ENCODE measurements around the gene GUCD1. TPM values are rescaled to one million over a fixed set of nuclear protein-coding genes. Genes with fewer than 3 reads are reported as not detected.

The GUCD1 gene
- total RNA-seq, 1 donor from 2014 or later = 97.4 TPM

GRCh38 chr22:24498824-24499223, 56.1 kb downstream of the GUCD1 start:
- no peak for DNase-seq (ENCODE audit: low spot score)
- intact Hi-C loops (cut with DNase I) = no loop called here

- intact Hi-C loops (cut with DNase I) = no loop called here
- no peak for DNase-seq (ENCODE audit: low spot score)
Measured at GRCh38 chr22:24497841-24498258, 57.1 kb downstream of the GUCD1 start.

- DNase-seq (ENCODE audit: low spot score) = no peak
- intact Hi-C loops (cut with DNase I) = no loop called here
Measured at GRCh38 chr22:24496661-24497060, 58.3 kb downstream of the GUCD1 start.

GRCh38 chr22:24496234-24496633, 58.7 kb downstream of the GUCD1 start:
- DNase-seq (ENCODE audit: low spot score) = no peak
- intact Hi-C loops (cut with DNase I) = no loop called here

DNA sequence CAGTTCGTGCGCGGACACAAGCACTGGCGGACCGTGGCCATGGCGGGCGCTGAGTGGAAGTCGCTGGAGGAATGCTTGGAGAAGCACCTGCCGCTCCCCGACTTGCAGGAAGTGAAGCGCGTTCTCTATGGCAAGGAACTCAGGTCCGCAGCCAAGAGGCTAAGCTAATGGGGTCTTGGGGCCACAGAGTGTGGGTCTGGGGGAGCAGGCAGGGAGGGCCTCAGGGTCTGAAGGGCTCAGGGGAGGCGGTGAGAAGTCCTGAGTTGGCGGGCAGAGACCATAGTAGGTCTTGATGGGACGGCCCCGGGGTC, 59.6 kb downstream of the GUCD1 start:
- DNase-seq (ENCODE audit: low spot score) = no peak
- intact Hi-C loops (cut with DNase I) = no loop called here

DNA sequence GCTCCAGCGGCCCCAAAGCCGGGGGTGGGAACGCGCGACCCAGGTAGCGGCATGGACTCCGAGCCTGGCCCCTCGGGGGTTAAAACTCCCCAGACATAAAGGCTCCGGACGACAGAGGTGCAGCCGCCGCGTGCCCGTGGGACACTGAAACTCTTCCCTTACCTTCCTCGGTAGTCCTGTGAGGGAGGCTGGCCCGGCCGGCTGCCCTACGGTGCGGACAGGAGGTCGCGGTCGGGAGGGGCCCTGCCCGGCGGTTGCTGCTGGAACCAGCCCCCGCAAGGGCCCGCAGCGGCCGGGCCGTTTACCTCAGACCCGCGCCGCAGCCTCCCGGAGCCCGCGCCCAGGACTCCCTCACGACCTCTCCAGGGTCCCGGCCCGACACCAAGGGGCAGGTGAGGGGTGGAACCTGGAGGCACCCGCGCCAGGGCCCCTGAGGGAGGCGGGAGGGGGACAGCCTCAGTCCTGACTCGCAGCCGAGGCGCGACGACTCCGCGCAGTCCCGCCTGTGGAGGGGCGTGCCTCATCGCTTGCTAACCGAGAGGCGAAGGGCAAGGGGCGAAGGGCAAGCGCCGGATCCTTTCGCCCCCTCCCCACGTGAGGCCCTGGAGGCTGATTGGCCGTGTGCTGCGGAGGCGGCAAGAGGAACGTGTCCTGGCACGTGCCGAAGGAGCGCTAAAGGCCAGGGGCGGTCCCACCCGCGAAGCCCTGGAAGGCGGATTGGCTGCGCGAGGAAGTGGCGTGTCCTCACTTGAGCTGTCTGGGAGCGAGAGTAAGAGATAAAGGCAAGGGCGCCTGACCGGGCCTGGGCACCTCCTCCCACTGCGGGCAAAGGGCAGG, 60.2 kb downstream of the GUCD1 start, which contains the start of gene UPB1:
TSS of gene UPB1 (plus strand) at position 805 of the 837 bp plus-strand sequence. CDS start 72 bp downstream, outside the sequence.
- no peak for DNase-seq (ENCODE audit: low spot score)

DNA sequence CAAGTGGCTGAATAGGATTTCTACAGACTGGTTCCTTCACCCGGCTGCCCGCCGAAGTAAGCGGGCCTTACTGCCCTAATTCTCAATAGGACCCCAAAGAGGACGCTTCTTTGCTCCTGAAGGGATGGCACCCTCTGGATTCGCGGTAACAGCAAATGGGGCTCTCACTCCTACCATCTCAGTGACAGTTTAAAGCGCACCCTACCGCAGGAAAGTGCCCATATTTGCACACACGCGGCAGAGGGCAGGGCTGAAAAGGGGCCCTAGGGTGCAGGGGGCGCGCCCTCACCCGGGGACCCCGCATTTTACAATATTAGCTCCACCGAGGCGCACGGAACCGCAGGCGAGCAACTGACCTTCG, 60.8 kb downstream of the GUCD1 start:
- intact Hi-C loops (cut with DNase I) = no loop called here
- no peak for DNase-seq (ENCODE audit: low spot score)

More for the DNA sequence above, 60.2 kb downstream of the GUCD1 start, which contains the start of gene UPB1:
- intact Hi-C loops (cut with DNase I) = no loop called here

- intact Hi-C loops (cut with DNase I) = no loop called here
- DNase-seq (ENCODE audit: low spot score) = no peak
Measured at GRCh38 chr22:24492391-24492790, 62.5 kb downstream of the GUCD1 start.

Other genes with a start within 250 kb of the GUCD1 start
- 5.3 TPM for gene ADORA2A, start 127.5 kb downstream of the GUCD1 start, total RNA-seq
- gene UPB1, start 59.8 kb downstream of the GUCD1 start, total RNA-seq = 0.67 TPM
- gene SNRPD3, start 861 bp upstream of the GUCD1 start, total RNA-seq = 62.9 TPM
- gene LRRC75B, start 37.9 kb upstream of the GUCD1 start, total RNA-seq = 4.2 TPM
- 2.0 TPM for gene GGT1, start 48.1 kb upstream of the GUCD1 start, total RNA-seq
- not detected for gene PIWIL3, start 219.6 kb upstream of the GUCD1 start, total RNA-seq